ENCODE results near the gene FAM171A1. TPM values are rescaled to one million over a fixed set of nuclear protein-coding genes. Genes with fewer than 3 reads are reported as not detected.
"Not testable (repeated sequence)": the region's sequence is repeated elsewhere in the genome, so short reads cannot be mapped to it uniquely, and the experiment has no call there.

The FAM171A1 gene
- total RNA-seq, 1 donor from 2014 or later = 28.2 TPM

DNA sequence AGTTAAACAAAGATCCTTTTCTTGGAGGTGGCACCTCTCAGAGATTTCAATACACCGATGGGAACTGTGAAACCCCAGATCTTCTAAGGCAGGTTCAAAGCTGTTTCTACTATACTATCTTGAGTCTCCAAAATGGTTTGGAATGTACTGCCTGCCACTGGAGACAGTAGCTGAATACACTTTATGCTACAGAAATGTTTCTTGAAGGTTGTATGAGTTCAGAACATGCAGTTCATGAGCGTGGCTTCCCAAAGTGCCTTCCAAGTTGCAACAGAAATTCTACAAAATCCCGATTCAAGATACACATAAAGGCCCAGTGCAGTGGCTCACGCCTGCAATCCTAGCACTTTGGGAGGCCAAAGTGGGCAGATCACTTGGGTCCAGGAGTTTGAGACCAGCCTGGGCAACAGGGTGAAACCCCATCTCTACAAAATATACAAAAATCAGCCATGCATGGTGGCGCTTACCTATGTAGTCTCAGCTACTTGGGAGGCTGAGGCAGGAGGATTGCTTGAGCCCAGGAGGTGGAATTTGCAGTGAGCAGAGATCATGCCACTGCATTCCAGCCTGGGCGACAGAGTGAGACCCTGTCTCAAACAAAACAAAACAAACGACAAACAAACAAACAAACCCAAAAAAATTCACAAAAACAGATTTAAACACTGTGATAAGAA is 36.3 kb downstream of the FAM171A1 start:
- no peak overlapping the region for H3K4me3 ChIP-seq
- H3K4me1 Mint-ChIP-seq = peaks cover 10% of the 10 kb centered on the region
- TF ChIP-seq, protein P1, sequence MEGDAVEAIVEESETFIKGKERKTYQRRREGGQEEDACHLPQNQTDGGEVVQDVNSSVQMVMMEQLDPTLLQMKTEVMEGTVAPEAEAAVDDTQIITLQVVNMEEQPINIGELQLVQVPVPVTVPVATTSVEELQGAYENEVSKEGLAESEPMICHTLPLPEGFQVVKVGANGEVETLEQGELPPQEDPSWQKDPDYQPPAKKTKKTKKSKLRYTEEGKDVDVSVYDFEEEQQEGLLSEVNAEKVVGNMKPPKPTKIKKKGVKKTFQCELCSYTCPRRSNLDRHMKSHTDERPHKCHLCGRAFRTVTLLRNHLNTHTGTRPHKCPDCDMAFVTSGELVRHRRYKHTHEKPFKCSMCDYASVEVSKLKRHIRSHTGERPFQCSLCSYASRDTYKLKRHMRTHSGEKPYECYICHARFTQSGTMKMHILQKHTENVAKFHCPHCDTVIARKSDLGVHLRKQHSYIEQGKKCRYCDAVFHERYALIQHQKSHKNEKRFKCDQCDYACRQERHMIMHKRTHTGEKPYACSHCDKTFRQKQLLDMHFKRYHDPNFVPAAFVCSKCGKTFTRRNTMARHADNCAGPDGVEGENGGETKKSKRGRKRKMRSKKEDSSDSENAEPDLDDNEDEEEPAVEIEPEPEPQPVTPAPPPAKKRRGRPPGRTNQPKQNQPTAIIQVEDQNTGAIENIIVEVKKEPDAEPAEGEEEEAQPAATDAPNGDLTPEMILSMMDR (IDR thresholded peaks at IDR 0.05) = no peak
- no peak for TF ChIP-seq EZH2 (IDR thresholded peaks at IDR 0.05)
- TF ChIP-seq EZH2phosphoT487 (IDR thresholded peaks at IDR 0.05) = no peak
- H3F3A ChIP-seq (ENCODE audit: low read depth) = no peaks in the 10 kb centered on the region
- no peak overlapping the region for H3K4me2 ChIP-seq
- no peak for DNase-seq (ENCODE audit: low spot score)
- H3K27ac ChIP-seq = no peak overlapping the region
- no peaks in the 10 kb centered on the region for H3K36me3 ChIP-seq
- no peak overlapping the region for H3K9ac ChIP-seq
- H3K27me3 ChIP-seq = no peaks in the 10 kb centered on the region
- H4K20me1 ChIP-seq (ENCODE audit: low read depth) = peaks cover 13% of the 10 kb centered on the region
- no peaks in the 10 kb centered on the region for H3K9me3 ChIP-seq (ENCODE audit: low read depth)
- no peaks in the 10 kb centered on the region for H3K4me1 ChIP-seq
- H3K4me3 Mint-ChIP-seq = no peak overlapping the region
- H3K9me3 Mint-ChIP-seq = no peaks in the 10 kb centered on the region
- H3K36me3 Mint-ChIP-seq = peaks cover 5% of the 10 kb centered on the region
- H2AFZ ChIP-seq (replicated peaks) = no peak overlapping the region
- H3K27me3 Mint-ChIP-seq (ENCODE audit: insufficient read depth, low read depth) = peaks cover 2% of the 10 kb centered on the region
- no peak overlapping the region for H3K27ac Mint-ChIP-seq
- H3K79me2 ChIP-seq (ENCODE audit: low read depth) = no peaks in the 10 kb centered on the region

DNA sequence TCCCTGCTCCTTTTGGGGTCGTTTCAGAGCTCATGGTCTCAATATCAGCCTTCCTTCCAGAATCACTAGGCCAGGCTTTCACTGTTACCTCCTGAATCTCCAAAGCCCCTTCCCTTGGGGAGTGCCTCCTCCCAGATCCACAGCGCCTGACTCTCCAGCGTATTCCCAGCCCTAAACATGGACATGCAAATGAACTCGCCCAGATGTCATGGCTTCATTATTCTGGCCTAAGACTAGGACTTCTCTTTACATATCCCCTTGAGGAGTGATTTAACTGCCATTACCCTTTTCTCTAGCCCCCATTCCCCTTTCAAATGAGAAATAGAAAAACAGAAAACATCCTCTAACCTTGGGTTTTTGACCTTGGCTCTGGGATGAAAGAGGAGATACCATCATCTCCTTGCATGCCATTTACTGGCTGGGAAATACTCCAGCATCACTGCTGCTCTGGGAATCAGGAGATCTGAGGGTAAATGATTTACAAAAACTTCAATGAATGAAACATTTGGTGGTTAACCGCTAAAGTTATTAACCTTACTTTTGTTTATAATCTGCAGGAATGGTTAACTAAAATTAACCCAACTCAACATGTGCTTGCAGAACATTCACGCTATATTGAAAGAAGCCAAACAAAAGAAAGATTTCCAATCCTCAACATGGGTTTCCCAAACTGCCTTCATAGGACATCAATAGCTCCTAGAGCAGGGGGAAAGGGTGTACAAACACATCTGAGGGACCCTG is 37.0 kb downstream of the FAM171A1 start:
- Histone ChIP-seq H3K9me3 (ENCODE audit: low read depth) (no peaks in the 10 kb centered on the region), H3K27me3 (no peaks in the 10 kb centered on the region), H3F3A (ENCODE audit: low read depth) (no peaks in the 10 kb centered on the region), H4K20me1 (ENCODE audit: low read depth) (peaks cover 14% of the 10 kb centered on the region), H3K27ac (no peak overlapping the region), H2AFZ (replicated peaks) (no peak overlapping the region), H3K79me2 (ENCODE audit: low read depth) (no peaks in the 10 kb centered on the region), H3K4me3 (no peak overlapping the region), H3K4me1 (no peaks in the 10 kb centered on the region), H3K36me3 (no peaks in the 10 kb centered on the region), H3K9ac (no peak overlapping the region), H3K4me2 (no peak overlapping the region)
- DNase-seq (ENCODE audit: low spot score) = no peak
- peaks cover 2% of the 10 kb centered on the region for H3K27me3 Mint-ChIP-seq (ENCODE audit: insufficient read depth, low read depth)
- no peaks in the 10 kb centered on the region for H3K9me3 Mint-ChIP-seq
- peaks cover 2% of the 10 kb centered on the region for H3K36me3 Mint-ChIP-seq
- peak overlapping the region; percentile 91 for H3K27ac Mint-ChIP-seq
- no peak overlapping the region for H3K4me3 Mint-ChIP-seq
- TF ChIP-seq, protein P1 (IDR thresholded peaks at IDR 0.05) = no peak
- no peak for TF ChIP-seq EZH2phosphoT487 (IDR thresholded peaks at IDR 0.05)
- TF ChIP-seq EZH2 (IDR thresholded peaks at IDR 0.05) = no peak
- H3K4me1 Mint-ChIP-seq = peaks cover 10% of the 10 kb centered on the region

DNA sequence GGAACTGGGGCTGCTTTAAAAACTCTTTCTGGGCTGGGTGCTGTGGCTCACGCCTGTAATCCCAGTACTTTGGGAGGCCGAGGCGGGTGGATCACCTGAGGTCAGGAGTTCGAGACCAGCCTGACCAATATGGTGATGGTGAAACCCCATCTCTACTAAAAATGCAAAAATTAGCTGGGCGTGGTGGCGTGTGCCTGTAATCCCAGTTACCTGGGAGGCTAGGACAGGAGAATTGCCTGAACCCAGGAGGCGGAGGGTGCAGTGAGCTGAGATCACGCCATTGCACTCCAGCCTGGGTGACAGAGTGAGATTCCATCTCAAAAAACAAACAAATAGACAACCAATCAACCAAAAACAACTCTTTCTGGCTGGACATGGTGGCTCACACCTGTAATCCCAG is 37.9 kb downstream of the FAM171A1 start:
- not testable (repeated sequence) for H3K4me2 ChIP-seq; H3K27ac Mint-ChIP-seq; H3K27ac ChIP-seq; DNase-seq (ENCODE audit: low spot score); H3K27me3 Mint-ChIP-seq (ENCODE audit: insufficient read depth, low read depth); H3F3A ChIP-seq (ENCODE audit: low read depth); H3K4me1 Mint-ChIP-seq; H3K4me3 Mint-ChIP-seq; H3K9me3 ChIP-seq (ENCODE audit: low read depth); H3K27me3 ChIP-seq; H3K4me1 ChIP-seq; H3K79me2 ChIP-seq (ENCODE audit: low read depth); H3K36me3 ChIP-seq; H3K4me3 ChIP-seq; H3K9ac ChIP-seq; H3K9me3 Mint-ChIP-seq; H2AFZ ChIP-seq (replicated peaks); H3K36me3 Mint-ChIP-seq; H4K20me1 ChIP-seq (ENCODE audit: low read depth)

DNA sequence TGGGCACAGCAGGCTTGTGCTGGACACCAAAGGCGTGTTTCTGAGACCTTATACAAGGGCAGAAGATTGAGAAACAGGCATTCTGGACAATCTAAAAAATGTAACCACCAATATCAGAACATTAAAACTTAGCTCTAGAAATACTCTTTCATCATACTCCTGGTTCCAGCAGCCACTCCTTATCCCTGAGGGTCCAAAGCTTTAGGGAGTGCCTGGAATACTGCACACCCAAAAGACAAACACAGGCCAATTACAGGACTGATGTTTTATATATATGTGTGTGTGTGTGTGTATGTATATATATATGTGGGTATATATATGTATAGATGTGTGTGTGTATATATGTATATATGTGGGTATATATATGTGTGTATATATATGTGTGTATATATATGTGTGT is 39.6 kb downstream of the FAM171A1 start:
- TF ChIP-seq, protein P1 (IDR thresholded peaks at IDR 0.05) = no peak
- no peak for TF ChIP-seq EZH2phosphoT487 (IDR thresholded peaks at IDR 0.05)
- Mint-ChIP-seq H3K36me3 (peaks cover 9% of the 10 kb centered on the region), H3K27me3 (ENCODE audit: insufficient read depth, low read depth) (peaks cover 2% of the 10 kb centered on the region), H3K27ac (no peak overlapping the region), H3K9me3 (no peaks in the 10 kb centered on the region), H3K4me3 (no peak overlapping the region), H3K4me1 (peaks cover 10% of the 10 kb centered on the region)
- no peaks in the 10 kb centered on the region for H3K4me1 ChIP-seq
- H3K4me3 ChIP-seq = no peak overlapping the region
- H3F3A ChIP-seq (ENCODE audit: low read depth) = no peaks in the 10 kb centered on the region
- no peak overlapping the region for H3K9ac ChIP-seq
- no peak overlapping the region for H3K4me2 ChIP-seq
- H3K27ac ChIP-seq = no peak overlapping the region
- DNase-seq (ENCODE audit: low spot score) = no peak
- H3K36me3 ChIP-seq = no peaks in the 10 kb centered on the region
- H4K20me1 ChIP-seq (ENCODE audit: low read depth) = peaks cover 10% of the 10 kb centered on the region
- no peaks in the 10 kb centered on the region for H3K27me3 ChIP-seq
- H2AFZ ChIP-seq (replicated peaks) = no peak overlapping the region
- H3K79me2 ChIP-seq (ENCODE audit: low read depth) = no peaks in the 10 kb centered on the region
- H3K9me3 ChIP-seq (ENCODE audit: low read depth) = no peaks in the 10 kb centered on the region
